GM12878 (cell line): ENCODE results near the gene TNFRSF8. TPM values are rescaled to one million over a fixed set of nuclear protein-coding genes. Genes with fewer than 3 reads are reported as not detected.

Experiments used
- ASH2L ChIP-seq: fragments of 300-600, 200-600 bp; sonication (generic); IDR thresholded peaks from 2 replicates; pipeline ENCODE4 v1.6.1; 2017; ENCODE audit warnings: low read depth, mild to moderate bottlenecking, borderline replicate concordance
- ATF3 ChIP-seq: IDR thresholded peaks from 2 replicates; pipeline ENCODE4 v1.6.1; 2011; ENCODE audit warnings: low read depth, mild to moderate bottlenecking, low read length, moderate library complexity, borderline replicate concordance; ENCODE audit errors: extremely low read depth
- BCLAF1 ChIP-seq: fragments of 450-650 bp; IDR thresholded peaks from 2 replicates; pipeline ENCODE4 v1.6.1; 2017; ENCODE audit warnings: antibody characterized with exemption, mild to moderate bottlenecking, moderate library complexity
- CEBPZ ChIP-seq: fragments of 150-350 bp; IDR thresholded peaks from 2 replicates; pipeline ENCODE4 v1.6.1; 2016; ENCODE audit warnings: low read depth, low read length
- CTCF ChIP-seq, 3 experiments: IDR thresholded peaks in 2 of 3; conservative IDR thresholded peaks in 1 of 3; 2 replicates each; pipeline ENCODE4 v1.5.1; 2011; ENCODE audit warnings: low read depth in 3 of 3, low read length in 3 of 3, mild to moderate bottlenecking in 3 of 3, control low read depth in 2 of 3, moderate library complexity in 2 of 3, inconsistent platforms in 1 of 3, mixed read lengths in 1 of 3; ENCODE audit not compliant: control insufficient read depth in 2 of 3, insufficient read depth in 1 of 3; ENCODE audit errors: extremely low read depth in 1 of 3
- DPF2 ChIP-seq: fragments of 450-650 bp; IDR thresholded peaks from 2 replicates; pipeline ENCODE4 v1.6.1; 2017; ENCODE audit warnings: mild to moderate bottlenecking
- HSF1 ChIP-seq: fragments of 150-350 bp; IDR thresholded peaks from 2 replicates; pipeline ENCODE4 v1.6.1; 2014; ENCODE audit warnings: mild to moderate bottlenecking, low read depth, low read length
- IKZF2 ChIP-seq, 2 experiments: fragments of 450-650 bp; IDR thresholded peaks; 2 replicates each; pipeline ENCODE4 v1.6.1; 2017; ENCODE audit warnings: mild to moderate bottlenecking in 2 of 2, moderate library complexity in 2 of 2
- IRF3 ChIP-seq: fragments of 450-650 bp; IDR thresholded peaks from 2 replicates; pipeline ENCODE4 v1.6.1; 2014; ENCODE audit warnings: mild to moderate bottlenecking
- JUNB ChIP-seq: IDR thresholded peaks from 2 replicates; pipeline ENCODE4 v1.6.1; 2016; ENCODE audit warnings: antibody characterized with exemption, mild to moderate bottlenecking
- MTA3 ChIP-seq: IDR thresholded peaks from 2 replicates; pipeline ENCODE4 v1.6.1; 2012; ENCODE audit warnings: low read length, inconsistent platforms, borderline replicate concordance
- PAX8 ChIP-seq: fragments of 450-650 bp; IDR thresholded peaks from 2 replicates; pipeline ENCODE4 v1.6.1; 2017; ENCODE audit warnings: mild to moderate bottlenecking, moderate library complexity
- POLR2AphosphoS5 ChIP-seq: IDR thresholded peaks from 2 replicates; pipeline ENCODE4 v1.6.1; 2011; ENCODE audit warnings: mild to moderate bottlenecking, low read length, inconsistent platforms
- SREBF1 ChIP-seq: IDR thresholded peaks from 2 replicates; pipeline ENCODE4 v1.6.1; 2012; ENCODE audit warnings: mild to moderate bottlenecking, low read length
- SREBF2 ChIP-seq: IDR thresholded peaks from 2 replicates; pipeline ENCODE4 v1.6.1; 2012; ENCODE audit warnings: mild to moderate bottlenecking, low read length
- ZNF207 ChIP-seq: fragments of 450-650 bp; IDR thresholded peaks from 2 replicates; pipeline ENCODE4 v1.6.1; 2014; ENCODE audit warnings: antibody characterized with exemption, mild to moderate bottlenecking, borderline replicate concordance
- ZNF217 ChIP-seq: fragments of 450-650 bp; IDR thresholded peaks from 2 replicates; pipeline ENCODE4 v1.6.1; 2017; ENCODE audit warnings: antibody characterized with exemption, mild to moderate bottlenecking
- polyA plus RNA-seq, 11 experiments: library from polyadenylated mRNA; depleted of rRNA in 4 of 11; unstranded in 6 of 11; stranded (reverse) in 5 of 11; fragments of >200 nt; fragmentation: Nextera tagmentation in 4 of 11; fragmentation: Illumina TruSeq in 1 of 11; extraction: Ambion mirVana in 4 of 11; extraction: Trizol in 1 of 11; gene quantifications; 1 replicate in 1 of 11; 2 replicates in 10 of 11; pipeline versions ENCODE4 v1.2.1 to v1.2.3, GENCODE V29; 2011 to 2016; ENCODE audit warnings: inconsistent platforms in 2 of 11, missing spikeins in 2 of 11, low read depth in 1 of 11
- total RNA-seq, 4 experiments: library from RNA; depleted of rRNA in 3 of 4; stranded (reverse); fragments of >200 nt in 3 of 4; fragmentation: Illumina TruSeq in 1 of 4; extraction: Trizol in 1 of 4; gene quantifications; 2 replicates each; pipeline versions ENCODE4 v1.2.1 to v1.2.3, GENCODE V29; 2013 to 2021

Gene TNFRSF8
- total and polyA plus RNA-seq, 10 of the 15 experiments (the other 5 are each of a cell fraction or from before 2014, with no cell fraction given): 9.8 to 114 (median 58.8) TPM

GRCh38 chr1:12067900-12068821 lies 5.1 kb downstream of the TNFRSF8 start (continued):
- no peak for TF ChIP-seq HSF1
- no peak for TF ChIP-seq ATF3
- TF ChIP-seq POLR2AphosphoS5: peak; percentile 66; the same call in 1 of the 2 replicates
- no peak for TF ChIP-seq SREBF1
- no peak for TF ChIP-seq CEBPZ
- peak; percentile 57 for TF ChIP-seq JUNB
- no peak for TF ChIP-seq CTCF (IDR thresholded peaks at IDR 0.05 in 2 of 3, conservative IDR thresholded peaks at IDR 0.05 in 1 of 3; ENCODE audit: control insufficient read depth in 2 of 3, extremely low read depth in 1 of 3, insufficient read depth in 1 of 3, low read depth in 3 of 3, low read length in 3 of 3)
- no peak for TF ChIP-seq ZNF207
- no peak for TF ChIP-seq BCLAF1
- TF ChIP-seq DPF2: peak; percentile 76
- TF ChIP-seq IRF3: no peak
- no peak for TF ChIP-seq ZNF217
- no peak for TF ChIP-seq SREBF2
- no peak for TF ChIP-seq ASH2L
- TF ChIP-seq MTA3: peak; percentile 88; the same call in 1 of the 2 replicates
- TF ChIP-seq PAX8: no peak
- TF ChIP-seq IKZF2 (IDR thresholded peaks at IDR 0.05): peak; percentile 83 to 94
